Muscle layer of colon (tissue), 2 donors: Measurements from ENCODE around the gene ZNF683.
"Not testable (repeated sequence)": the region's sequence is repeated elsewhere in the genome, so short reads cannot be mapped to it uniquely, and the experiment has no call there.

ENCODE experiments used
- H3K27ac ChIP-seq: one replicate; pipeline ENCODE4 v1.7.0; 2013; ENCODE audit warnings: low read depth, mild to moderate bottlenecking, low read length, moderate library complexity
- H3K27me3 ChIP-seq, 2 donors: one replicate each; pipeline ENCODE4 v1.7.0; 2013; ENCODE audit warnings: low read length in 2 of 2, mild to moderate bottlenecking in 2 of 2; ENCODE audit not compliant: insufficient read depth in 2 of 2, control insufficient read depth in 1 of 2
- H3K36me3 ChIP-seq: one replicate; pipeline ENCODE4 v1.7.0; 2013; ENCODE audit warnings: mild to moderate bottlenecking, low read length; ENCODE audit not compliant: insufficient read depth
- H3K4me1 ChIP-seq: one replicate; pipeline ENCODE4 v1.7.0; 2013; ENCODE audit warnings: mild to moderate bottlenecking, low read length; ENCODE audit not compliant: insufficient read depth
- H3K4me3 ChIP-seq, 2 donors: one replicate each; pipeline ENCODE4 v1.7.0; 2013; ENCODE audit warnings: low read length in 2 of 2, low read depth in 1 of 2, mild to moderate bottlenecking in 1 of 2, moderate library complexity in 1 of 2
- H3K9ac ChIP-seq: one replicate; pipeline ENCODE4 v1.7.0; 2013; ENCODE audit warnings: low read length
- H3K9me3 ChIP-seq: one replicate; pipeline ENCODE4 v1.7.0; 2013; ENCODE audit warnings: mild to moderate bottlenecking, low read length
- donor health status: abdominal sarcoma.
- donor health status: Adenocarcinoma of cecum.

ZNF683 gene

GRCh38 chr1:26378879-26379251 is 6.3 kb upstream of the ZNF683 start:
- Histone ChIP-seq H3K9me3 (no peaks in the 10 kb centered on the region), H3K4me1 (no peaks in the 10 kb centered on the region), H3K4me3 (no peak overlapping the region), H3K27ac (no peak overlapping the region), H3K27me3 (no peaks in the 10 kb centered on the region), H3K36me3 (no peaks in the 10 kb centered on the region), H3K9ac (no peak overlapping the region)

- no peaks in the 10 kb centered on the region for H3K9me3 ChIP-seq
- H3K27ac ChIP-seq: no peak overlapping the region
- H3K27me3 ChIP-seq: no peaks in the 10 kb centered on the region
- H3K4me3 ChIP-seq: no peak overlapping the region
- no peak overlapping the region for H3K9ac ChIP-seq
- no peaks in the 10 kb centered on the region for H3K36me3 ChIP-seq
- H3K4me1 ChIP-seq: no peaks in the 10 kb centered on the region
Measured at GRCh38 chr1:26378088-26378878, 5.7 kb upstream of the ZNF683 start.

- Histone ChIP-seq H3K9me3 (no peaks in the 10 kb centered on the region), H3K27ac (no peak overlapping the region), H3K4me3 (no peak overlapping the region), H3K27me3 (no peaks in the 10 kb centered on the region), H3K4me1 (no peaks in the 10 kb centered on the region), H3K9ac (no peak overlapping the region), H3K36me3 (no peaks in the 10 kb centered on the region)
Measured at GRCh38 chr1:26376050-26376449, 3.5 kb upstream of the ZNF683 start.

- Histone ChIP-seq H3K27ac (no peak overlapping the region), H3K27me3 (no peaks in the 10 kb centered on the region), H3K4me1 (no peaks in the 10 kb centered on the region)
Measured at GRCh38 chr1:26375081-26375480, 2.5 kb upstream of the ZNF683 start.

GRCh38 chr1:26374361-26374760 is 1.8 kb upstream of the ZNF683 start:
- H3K27ac ChIP-seq, H3K9me3 ChIP-seq, H3K9ac ChIP-seq, H3K4me3 ChIP-seq, H3K27me3 ChIP-seq, H3K36me3 ChIP-seq, H3K4me1 ChIP-seq: not testable (repeated sequence)

More at GRCh38 chr1:26375081-26375480, 2.5 kb upstream of the ZNF683 start:
- H3K36me3 ChIP-seq: no peaks in the 10 kb centered on the region
- no peaks in the 10 kb centered on the region for H3K9me3 ChIP-seq
- no peak overlapping the region for H3K9ac ChIP-seq
- no peak overlapping the region for H3K4me3 ChIP-seq

- Histone ChIP-seq H3K27me3 (no peaks in the 10 kb centered on the region), H3K9me3 (no peaks in the 10 kb centered on the region), H3K9ac (no peak overlapping the region), H3K4me3 (no peak overlapping the region), H3K4me1 (no peaks in the 10 kb centered on the region), H3K36me3 (no peaks in the 10 kb centered on the region), H3K27ac (no peak overlapping the region)
Measured at GRCh38 chr1:26373789-26374188, 1.2 kb upstream of the ZNF683 start.

GRCh38 chr1:26373281-26373680 is 731 bp upstream of the ZNF683 start:
- Histone ChIP-seq H3K9ac (no peak overlapping the region), H3K4me3 (no peak overlapping the region), H3K27me3 (no peaks in the 10 kb centered on the region), H3K36me3 (no peaks in the 10 kb centered on the region), H3K4me1 (no peaks in the 10 kb centered on the region), H3K9me3 (no peaks in the 10 kb centered on the region), H3K27ac (no peak overlapping the region)

GRCh38 chr1:26372039-26372438 is 511 bp downstream of the ZNF683 start:
- Histone ChIP-seq H3K4me3 (no peak overlapping the region), H3K27me3 (no peaks in the 10 kb centered on the region), H3K36me3 (no peaks in the 10 kb centered on the region), H3K27ac (no peak overlapping the region), H3K9me3 (no peaks in the 10 kb centered on the region), H3K4me1 (no peaks in the 10 kb centered on the region), H3K9ac (no peak overlapping the region)

GRCh38 chr1:26370591-26371382 is 1.8 kb downstream of the ZNF683 start:
- H3K27ac ChIP-seq: no peak overlapping the region
- no peaks in the 10 kb centered on the region for H3K27me3 ChIP-seq
- H3K4me3 ChIP-seq: no peak overlapping the region

GRCh38 chr1:26368486-26368885 is 4.1 kb downstream of the ZNF683 start:
- Histone ChIP-seq H3K9ac (no peak overlapping the region), H3K9me3 (no peaks in the 10 kb centered on the region), H3K36me3 (no peaks in the 10 kb centered on the region), H3K4me1 (no peaks in the 10 kb centered on the region), H3K27ac (no peak overlapping the region), H3K4me3 (no peak overlapping the region), H3K27me3 (peaks cover 1 to 5% of the 10 kb centered on the region in 2 donors)

More at GRCh38 chr1:26370591-26371382, 1.8 kb downstream of the ZNF683 start:
- no peaks in the 10 kb centered on the region for H3K36me3 ChIP-seq
- no peaks in the 10 kb centered on the region for H3K4me1 ChIP-seq
- H3K9me3 ChIP-seq: no peaks in the 10 kb centered on the region
- no peak overlapping the region for H3K9ac ChIP-seq

- no peak overlapping the region for H3K27ac ChIP-seq
- peaks cover 5 to 6% of the 10 kb centered on the region in 2 donors for H3K27me3 ChIP-seq
- H3K36me3 ChIP-seq: no peaks in the 10 kb centered on the region
- no peak overlapping the region for H3K4me3 ChIP-seq
- no peaks in the 10 kb centered on the region for H3K4me1 ChIP-seq
- no peak overlapping the region for H3K9ac ChIP-seq
- no peaks in the 10 kb centered on the region for H3K9me3 ChIP-seq
Measured at GRCh38 chr1:26368006-26368405, 4.5 kb downstream of the ZNF683 start.
